IMR-90 (cell line): Measurements from ENCODE around the gene OTUB2. TPM values are rescaled to one million over a fixed set of nuclear protein-coding genes. Genes with fewer than 3 reads are reported as not detected.

ENCODE experiments used
- ATAC-seq: fragments of 200-7000 bp; cut with Tn5 transposase; 2 replicates; pipeline ENCODE4 v1.9.1; 2020; ENCODE audit warnings: low read depth, mild to moderate bottlenecking, moderate library complexity
- BruUV-seq: library from RNA; stranded (reverse); fragments of 400-500 nt; replicated peaks from 2 replicates; lab custom pipeline; 2021; lab: Mats Ljungman, UMichigan
- CTCF ChIA-PET: fragments of 300-600 bp; formaldehyde crosslinking; extraction: SDS; loops from one replicate; lab custom pipeline; 2021; ENCODE audit warnings: antibody characterized with exemption; lab: Yijun Ruan, JAX
- POLR2A ChIA-PET: fragments of 300-600 bp; sonication (Branson Sonifier 250); formaldehyde crosslinking; loops from one replicate; lab custom pipeline; 2022; ENCODE audit warnings: antibody characterized with exemption; ENCODE audit not compliant: unreplicated experiment; lab: Charles Lee
- DNase-seq: peaks from one replicate; pipeline ENCODE4 v3.0.0; 2013
- H2AFZ ChIP-seq: replicated peaks from 2 replicates; pipeline ENCODE3; 2013; ENCODE audit warnings: low read length, mild to moderate bottlenecking; ENCODE audit not compliant: poor library complexity
- H2AK5ac ChIP-seq: 2 replicates; pipeline ENCODE4 v1.6.1; 2013; ENCODE audit warnings: low read depth, low read length, inconsistent platforms
- H2AK9ac ChIP-seq: replicated peaks from 2 replicates; pipeline ENCODE3; 2013; ENCODE audit warnings: mild to moderate bottlenecking, low read depth, low read length, moderate library complexity; ENCODE audit not compliant: poor library complexity
- H2BK120ac ChIP-seq: 2 replicates; pipeline ENCODE4 v1.6.1; 2013; ENCODE audit warnings: low read depth, low read length, inconsistent platforms
- H2BK15ac ChIP-seq: 3 replicates; pipeline ENCODE4 v1.6.1; 2013; ENCODE audit warnings: low read depth, low read length, inconsistent platforms
- H2BK20ac ChIP-seq: 2 replicates; pipeline ENCODE4 v1.6.1; 2013; ENCODE audit warnings: low read depth, mild to moderate bottlenecking, inconsistent platforms, low read length, moderate library complexity
- H2BK5ac ChIP-seq: 2 replicates; pipeline ENCODE4 v1.6.1; 2013; ENCODE audit warnings: mild to moderate bottlenecking, low read depth, low read length, inconsistent platforms; ENCODE audit not compliant: poor library complexity, severe bottlenecking
- H3K14ac ChIP-seq: replicated peaks from 2 replicates; pipeline ENCODE4 v1.6.1; 2013; ENCODE audit warnings: low read depth, low read length, inconsistent platforms
- H3K18ac ChIP-seq: 2 replicates; pipeline ENCODE4 v1.6.1; 2013; ENCODE audit warnings: low read depth, low read length, control low read depth
- H3K23ac ChIP-seq: 2 replicates; pipeline ENCODE4 v1.6.1; 2013; ENCODE audit warnings: low read depth, low read length, inconsistent platforms
- H3K27ac ChIP-seq: 2 replicates; pipeline ENCODE4 v1.5.1; 2013; ENCODE audit warnings: mild to moderate bottlenecking, control low read depth, low read length; ENCODE audit not compliant: insufficient read depth
- H3K27me3 ChIP-seq: 2 replicates; pipeline ENCODE4 v1.6.1; 2013; ENCODE audit warnings: low read length; ENCODE audit not compliant: control insufficient read depth, insufficient read depth
- H3K36me3 ChIP-seq: 2 replicates; pipeline ENCODE4 v1.6.1; 2013; ENCODE audit warnings: low read length, mixed read lengths; ENCODE audit not compliant: control insufficient read depth, insufficient read depth
- H3K4ac ChIP-seq: 2 replicates; pipeline ENCODE4 v1.6.1; 2013; ENCODE audit warnings: low read depth, low read length, inconsistent platforms
- H3K4me1 ChIP-seq: 2 replicates; pipeline ENCODE4 v1.6.1; 2013; ENCODE audit warnings: low read length, mixed read lengths; ENCODE audit not compliant: control insufficient read depth, insufficient read depth
- H3K4me2 ChIP-seq: 2 replicates; pipeline ENCODE4 v1.6.1; 2013; ENCODE audit warnings: low read depth, mild to moderate bottlenecking, control low read depth, low read length, moderate library complexity
- H3K4me3 ChIP-seq: 2 replicates; pipeline ENCODE4 v1.5.1; 2013; ENCODE audit warnings: low read depth, mild to moderate bottlenecking, control low read depth, low read length, moderate library complexity; ENCODE audit not compliant: insufficient read depth
- H3K56ac ChIP-seq: 2 replicates; pipeline ENCODE4 v1.6.1; 2013; ENCODE audit warnings: low read length, inconsistent platforms; ENCODE audit not compliant: insufficient read depth; ENCODE audit errors: extremely low read depth
- H3K79me1 ChIP-seq, 2 experiments: 2 replicates each; pipeline ENCODE4 v1.6.1; 2013; ENCODE audit warnings: low read length in 2 of 2, inconsistent platforms in 1 of 2, low read depth in 1 of 2
- H3K9ac ChIP-seq: 2 replicates; pipeline ENCODE4 v1.6.1; 2013; ENCODE audit warnings: low read depth, low read length, control low read depth
- H3K9me1 ChIP-seq: 2 replicates; pipeline ENCODE4 v1.6.1; 2013; ENCODE audit warnings: low read length, inconsistent platforms; ENCODE audit not compliant: insufficient read depth
- H3K9me3 ChIP-seq: 2 replicates; pipeline ENCODE4 v1.6.1; 2013; ENCODE audit warnings: low read length; ENCODE audit not compliant: control insufficient read depth, insufficient read depth
- H4K20me1 ChIP-seq: 2 replicates; pipeline ENCODE4 v1.6.1; 2013; ENCODE audit warnings: low read length, inconsistent platforms; ENCODE audit not compliant: insufficient read depth
- H4K5ac ChIP-seq: 2 replicates; pipeline ENCODE4 v1.6.1; 2013; ENCODE audit warnings: mild to moderate bottlenecking, low read depth, low read length, control low read depth
- H4K8ac ChIP-seq, 2 experiments: 2 replicates each; pipeline ENCODE4 v1.6.1; 2013; ENCODE audit warnings: low read depth in 2 of 2, low read length in 2 of 2, control low read depth in 1 of 2, inconsistent platforms in 1 of 2
- H4K91ac ChIP-seq: 2 replicates; pipeline ENCODE4 v1.6.1; 2013; ENCODE audit warnings: low read depth, low read length, inconsistent platforms; ENCODE audit not compliant: insufficient read depth
- BHLHE40 ChIP-seq: fragments of 150-350 bp; IDR thresholded peaks from 2 replicates; pipeline ENCODE4 v1.6.1; 2016; ENCODE audit warnings: mild to moderate bottlenecking, low read depth, low read length
- CEBPB ChIP-seq: IDR thresholded peaks from 2 replicates; pipeline ENCODE4 v1.6.1; 2012; ENCODE audit warnings: low read depth, low read length, improper control_type of control experiment
- MAFK ChIP-seq: IDR thresholded peaks from 2 replicates; pipeline ENCODE4 v1.6.1; 2012; ENCODE audit warnings: low read depth, low read length, improper control_type of control experiment
- MAZ ChIP-seq: IDR thresholded peaks from 2 replicates; pipeline ENCODE4 v1.6.1; 2012; ENCODE audit warnings: low read depth, mild to moderate bottlenecking, low read length, improper control_type of control experiment, moderate library complexity, borderline replicate concordance
- NFE2L2 ChIP-seq: fragments of 150-350 bp; IDR thresholded peaks from 2 replicates; pipeline ENCODE4 v1.6.1; 2016; ENCODE audit warnings: low read depth, mild to moderate bottlenecking, low read length
- RAD21 ChIP-seq: IDR thresholded peaks from 2 replicates; pipeline ENCODE4 v1.6.1; 2012; ENCODE audit warnings: low read length, improper control_type of control experiment
- RCOR1 ChIP-seq: IDR thresholded peaks from 2 replicates; pipeline ENCODE4 v1.6.1; 2012; ENCODE audit warnings: mild to moderate bottlenecking, low read length, improper control_type of control experiment; ENCODE audit not compliant: insufficient replicate concordance
- SMC3 ChIP-seq: fragments of 150-350 bp; IDR thresholded peaks from 2 replicates; pipeline ENCODE4 v1.6.1; 2016; ENCODE audit warnings: low read depth, mild to moderate bottlenecking, antibody characterized with exemption, low read length, moderate library complexity
- WGBS, 2 experiments: methylation state at CpG; one replicate each; pipeline versions ENCODE4 v1.1.5 to v1.1.7; 2013; ENCODE audit warnings: missing lambda C conversion rate in 2 of 2; ENCODE audit not compliant: insufficient read length in 1 of 2; ENCODE audit errors: extremely low coverage in 2 of 2; 5-methylcytosine and 5-hydroxymethylcytosine counted together
- dilution Hi-C: fragments of 300-500 bp; cut with HindIII; formaldehyde crosslinking; loops from one replicate; pipeline ENCODE4 v1.14.3; 2018; ENCODE audit warnings: low sequenced_read_pairs; ENCODE audit not compliant: unreplicated experiment
- in situ Hi-C: fragments of 300-500 bp; cut with MboI; formaldehyde crosslinking; loops from 3 replicates; pipeline ENCODE4 v1.14.3; 2019; ENCODE audit warnings: low sequenced_read_pairs, inconsistent platforms, mixed read lengths
- intact Hi-C: fragments of 100-400 bp; cut with micrococcal nuclease; formaldehyde crosslinking; loops from 2 replicates; pipeline ENCODE4 v1.10.0; 2022
- polyA plus RNA-seq, 3 experiments: library from polyadenylated mRNA; depleted of rRNA; stranded (reverse); fragments of >200 nt; gene quantifications; 2 replicates each; pipeline ENCODE4 v1.2.3, GENCODE V29; 2012; ENCODE audit warnings: low replicate concordance in 1 of 3
- total RNA-seq: library from RNA; depleted of rRNA; stranded (reverse); fragments of >200 nt; gene quantifications from 2 replicates; pipeline ENCODE4 v1.2.3, GENCODE V29; 2012

The OTUB2 gene
- total and polyA plus RNA-seq, 2 of the 4 experiments (the other 2 are of a cell fraction), result 1.1 to 2.5 TPM

DNA sequence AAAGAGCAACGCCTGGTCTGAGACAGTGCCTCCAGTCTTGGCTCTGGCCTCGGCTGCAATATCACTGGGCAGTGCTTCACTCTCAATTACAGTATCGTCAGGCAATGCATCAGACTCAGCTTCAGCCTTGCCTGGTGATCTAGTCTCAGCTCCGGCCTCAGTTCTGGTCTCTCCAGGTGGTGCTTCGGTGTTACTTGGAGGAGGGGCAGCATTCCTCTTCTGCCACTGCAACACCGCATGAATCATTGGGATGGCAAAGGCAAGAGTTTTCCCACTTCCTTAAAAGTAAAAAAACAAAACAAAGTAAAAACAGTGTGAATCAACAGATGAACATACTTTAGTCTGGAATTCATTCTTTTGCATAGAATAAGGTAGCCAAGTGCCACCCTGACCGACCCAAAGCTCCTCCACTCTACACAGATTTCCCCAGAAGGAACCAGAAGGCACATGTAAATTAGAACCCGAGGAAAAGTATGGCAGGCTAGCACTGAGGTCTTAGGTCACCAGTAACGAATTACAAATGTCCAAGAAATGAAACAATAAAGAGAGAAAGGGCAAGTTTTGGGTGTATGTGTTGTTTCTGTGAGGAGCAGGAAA, 36.3 kb downstream of the OTUB2 start:
- Histone ChIP-seq H2BK120ac (0 out of 2 replicates have a peak overlapping the region, but pooled peaks have one; percentile 37), H3K27ac (peak overlapping the region; percentile 43; the same call in 1 of the 2 replicates), H3K4me2 (peak overlapping the region; percentile 67), H2AFZ (no peak overlapping the region), H3K9me3 (no peaks in the 10 kb centered on the region), H3K14ac (no peak overlapping the region), H3K27me3 (no peaks in the 10 kb centered on the region), H3K9me1 (peaks cover 15% of the 10 kb centered on the region), H2BK5ac (peak overlapping the region; percentile 69), H4K20me1 (peaks cover 44% of the 10 kb centered on the region), H2AK9ac (no peak overlapping the region), H3K4me1 (peaks cover 7% of the 10 kb centered on the region), H3K79me1 (peaks cover 44 to 70% of the 10 kb centered on the region in 2 experiments), H3K4ac (0 out of 2 replicates have a peak overlapping the region, but pooled peaks have one; percentile 13), H3K18ac (0 out of 2 replicates have a peak overlapping the region, but pooled peaks have one; percentile 28), H3K9ac (no peak overlapping the region), H2BK15ac (no peak overlapping the region), H3K36me3 (peaks cover 40% of the 10 kb centered on the region), H3K56ac (no peak overlapping the region), H4K5ac (no peak overlapping the region), H4K8ac (0 out of 4 replicates have a peak overlapping the region, but pooled peaks of 1 of the 2 experiments have one; percentile 19), H3K4me3 (no peak overlapping the region), H3K23ac (no peak overlapping the region), H2AK5ac (no peak overlapping the region), H4K91ac (no peak overlapping the region), H2BK20ac (no peak overlapping the region; the same call in 1 of the 2 replicates)
- BruUV-seq, result no TSS peak
- ChIA-PET POLR2A (no interaction called here), CTCF (interaction anchor here (1.3 to 1.6 kb wide), 2 partner anchors 26 to 74 kb away, joined by 4 to 5 read pairs; no protein-coding TSS in a partner anchor)
- dilution Hi-C loops (no loop called here), in situ Hi-C loops (no loop called here), intact Hi-C loops (no loop called here)
- DNase-seq (peak; percentile 64), ATAC-seq (peak; percentile 79)
- 100% methylated on average over 2 of the region's 9 CpGs; no CpG with 5 or more reads in 1 of the 2 experiments for WGBS, 2 experiments
- TF ChIP-seq BHLHE40 (no peak), MAFK (no peak), CEBPB (no peak), NFE2L2 (no peak), RAD21 (no peak), SMC3 (no peak), MAZ (no peak), RCOR1 (no peak)
